NCI-H2029 treated with DMSO at 0.1 percent for 48 hours (cell line): ENCODE data around the gene NSL1.
A peak's percentile ranks its signal among the peaks of the same experiment; 100 is the strongest.

Experiments
- DNase-seq: peaks from one replicate; lab custom pipeline; 2025; lab: John Stamatoyannopoulos, UW

Gene NSL1

DNA sequence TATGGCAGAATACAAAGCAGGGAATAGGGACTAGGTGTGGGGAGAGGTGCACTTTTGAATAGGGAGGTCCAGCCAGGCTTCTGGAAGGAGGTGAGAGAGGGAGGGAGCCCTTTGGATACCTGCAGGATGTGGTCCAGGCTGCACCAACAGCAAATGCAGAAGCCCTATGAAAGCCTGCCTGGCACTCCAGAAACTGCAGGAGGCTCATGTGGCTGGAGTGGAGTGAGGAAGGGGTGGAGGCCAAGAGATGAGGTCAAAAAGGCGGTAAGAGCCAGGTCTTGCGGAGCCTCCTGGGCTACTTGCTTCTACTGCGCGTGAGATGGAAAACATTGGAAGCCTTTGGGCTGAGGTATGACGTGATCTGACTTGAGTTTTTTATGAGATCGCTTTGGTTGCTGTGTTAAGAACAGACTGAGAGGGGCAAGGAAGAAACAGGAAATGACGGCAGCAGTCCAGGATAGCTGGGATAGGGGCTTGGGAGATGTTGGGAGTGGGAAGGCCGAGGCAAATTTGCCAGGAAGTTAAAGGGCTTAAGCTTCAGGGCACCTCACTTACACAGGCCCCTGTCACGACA lies 87.5 kb downstream of the NSL1 start:
- no peak for DNase-seq

- DNase-seq, result no peak
These were observed 88.9 kb downstream of the NSL1 start for GRCh38 chr1:212702672-212703071.

DNA sequence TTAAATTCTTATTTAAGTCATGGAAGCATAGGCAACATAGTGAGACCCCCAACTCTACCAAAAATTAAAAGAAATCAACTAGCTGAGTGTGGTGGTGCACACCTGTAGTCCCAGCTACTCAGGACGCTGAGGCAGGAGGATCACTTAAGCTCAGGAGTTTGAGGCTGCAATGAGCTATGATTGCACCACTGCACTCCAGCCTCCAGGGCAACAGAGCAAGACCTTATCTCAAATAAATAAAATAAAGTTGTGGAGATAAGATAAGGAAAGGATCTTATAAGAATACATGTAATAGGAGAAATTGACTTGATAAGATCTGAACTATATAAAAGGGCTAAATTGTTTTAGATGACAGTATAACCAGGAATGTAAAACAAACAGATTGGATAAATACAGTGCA lies 89.7 kb downstream of the NSL1 start:
- DNase-seq, result no peak

- no peak for DNase-seq
These were observed 90.4 kb downstream of the NSL1 start for GRCh38 chr1:212700892-212701819.

DNA sequence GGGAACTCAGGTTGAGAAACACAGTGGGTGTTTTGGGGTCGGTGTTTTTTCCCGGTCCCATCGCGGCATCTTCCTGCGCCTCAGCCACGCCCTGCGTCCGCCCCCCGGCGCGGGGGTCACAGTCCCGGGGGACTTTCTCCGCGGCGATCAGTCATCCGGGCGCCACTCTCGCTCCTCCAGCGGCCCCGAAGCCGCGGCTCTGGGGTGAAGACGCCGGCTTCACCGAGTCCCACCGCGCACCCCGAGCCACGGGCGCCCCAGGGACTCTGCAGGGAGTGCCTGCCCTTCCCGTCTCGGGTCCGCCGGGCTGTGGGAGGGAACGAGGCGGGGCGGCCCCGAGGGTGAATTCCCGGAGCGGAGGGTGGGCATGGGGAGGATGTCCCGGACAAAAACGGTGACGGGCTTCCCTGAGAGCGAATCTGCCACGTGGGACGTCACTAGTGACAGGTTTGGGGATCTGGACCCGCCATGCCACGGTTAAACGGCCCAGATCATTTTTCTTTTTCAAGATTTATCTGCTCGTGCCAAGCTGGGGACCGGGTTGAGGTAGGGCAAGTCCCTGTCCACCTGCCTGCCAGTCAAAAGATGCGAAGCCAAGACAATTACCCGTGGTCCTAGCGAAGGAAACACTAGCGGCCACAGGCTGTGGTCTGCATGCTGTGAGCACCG lies 91.2 kb downstream of the NSL1 start:
- no peak for DNase-seq

DNA sequence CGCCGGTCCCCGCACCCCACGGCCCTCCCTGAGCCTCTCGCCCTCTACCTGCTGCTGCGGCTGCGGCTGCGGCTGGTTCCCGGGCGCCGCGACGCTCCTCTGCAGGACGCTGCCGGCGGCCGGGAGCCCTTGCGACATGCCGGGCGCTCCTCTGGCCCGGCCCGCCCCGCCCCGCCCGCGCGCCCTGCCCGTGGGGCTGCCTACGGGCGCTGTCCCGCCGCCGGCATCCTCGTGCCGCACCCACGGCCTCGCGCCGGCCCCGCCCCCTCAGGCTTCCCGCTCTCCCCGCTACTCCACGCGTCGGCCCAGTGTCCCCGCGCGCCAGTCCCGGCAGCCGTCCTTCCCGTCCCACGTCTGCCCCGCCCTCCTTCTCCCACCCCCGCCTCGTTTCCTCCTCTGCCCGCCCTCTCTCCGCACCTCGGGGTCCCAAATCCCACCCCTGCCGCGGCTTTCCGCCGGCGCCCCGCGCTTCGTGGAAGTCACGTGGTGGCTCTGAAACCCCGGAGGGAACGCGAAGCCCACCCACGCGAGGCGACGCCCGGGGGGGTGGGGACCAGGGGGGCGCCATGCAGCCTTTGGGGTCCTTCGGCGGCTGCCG lies 91.9 kb downstream of the NSL1 start, which contains the start of gene BATF3:
BATF3 (minus strand) TSS at position 216 of the 598 bp plus-strand sequence; CDS start at position 138, 78 bp downstream.
- no peak for DNase-seq

GRCh38 chr1:212699104-212699624 lies 92.4 kb downstream of the NSL1 start:
- peak; percentile 5 for DNase-seq

GRCh38 chr1:212698467-212699103 lies 93.0 kb downstream of the NSL1 start:
- DNase-seq, result no peak

- DNase-seq, result no peak
These were observed 94.8 kb downstream of the NSL1 start for GRCh38 chr1:212696721-212697331.

GRCh38 chr1:212692774-212693644 lies 98.6 kb downstream of the NSL1 start:
- no peak for DNase-seq

- DNase-seq, result no peak
These were observed 100.0 kb downstream of the NSL1 start for GRCh38 chr1:212691561-212692071.

GRCh38 chr1:212690816-212691403 lies 100.7 kb downstream of the NSL1 start:
- no peak for DNase-seq

GRCh38 chr1:212689758-212690529 lies 101.6 kb downstream of the NSL1 start:
- DNase-seq, result no peak

GRCh38 chr1:212689196-212689725 lies 102.3 kb downstream of the NSL1 start:
- DNase-seq, result no peak

DNA sequence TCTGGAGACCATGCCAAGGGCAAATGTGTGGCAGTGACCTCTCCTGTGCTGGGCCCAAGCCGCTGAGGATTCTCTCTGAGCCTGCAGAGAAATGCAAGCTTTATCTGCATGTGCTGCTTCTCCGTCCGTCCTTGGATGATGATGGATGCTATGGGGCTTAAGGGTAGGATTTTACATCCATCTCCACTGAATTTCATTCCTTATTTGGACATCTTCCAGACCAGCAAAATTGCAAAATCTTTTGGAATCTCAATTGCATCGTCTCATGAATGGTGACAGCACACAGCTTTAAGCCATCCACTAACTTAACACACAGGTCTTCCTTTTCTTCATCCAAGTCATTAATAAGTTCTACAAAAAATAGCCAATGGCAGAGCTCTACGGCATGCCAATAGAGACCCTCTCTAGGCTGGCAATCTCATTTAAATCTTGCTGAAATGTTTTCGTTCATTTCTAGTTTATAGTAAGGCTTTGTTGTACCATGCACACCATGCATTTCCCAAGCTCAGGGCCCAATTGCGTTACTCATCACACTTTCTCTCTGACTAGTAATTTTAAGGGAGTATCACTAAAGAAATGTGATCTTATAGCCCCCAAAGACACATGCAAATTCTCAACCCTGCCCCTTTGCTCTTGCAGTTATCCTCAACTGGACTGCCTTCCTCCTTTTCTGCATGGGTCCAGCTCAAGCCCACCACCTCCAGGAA lies 103.1 kb downstream of the NSL1 start:
- DNase-seq, result no peak

- DNase-seq, result no peak
These were observed 103.8 kb downstream of the NSL1 start for GRCh38 chr1:212687811-212688210.

GRCh38 chr1:212686591-212686990 lies 105.0 kb downstream of the NSL1 start:
- DNase-seq, result no peak

DNA sequence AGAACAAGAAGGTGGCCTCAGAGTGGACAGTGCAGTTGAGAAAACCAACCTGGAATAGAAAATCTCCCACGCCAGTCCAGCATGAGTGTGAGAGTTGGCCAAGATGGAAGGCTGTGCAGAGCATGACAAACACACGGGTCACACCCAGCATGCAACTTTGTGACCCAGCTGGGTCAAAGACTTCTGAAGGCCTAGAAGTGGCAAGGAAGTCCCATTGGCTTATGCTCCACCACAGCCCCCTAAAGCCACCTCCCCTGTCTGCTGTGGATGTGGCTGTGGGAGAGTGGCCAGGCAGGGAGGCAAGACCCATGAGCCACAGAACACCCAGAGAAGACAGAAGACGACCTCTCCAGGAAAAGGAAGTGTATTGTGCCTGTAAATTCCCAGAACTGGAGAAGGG lies 105.5 kb downstream of the NSL1 start:
- DNase-seq, result no peak
